Ovary (tissue), 9 donors: ENCODE data around the gene SETD1A. TPM values are rescaled to one million over a fixed set of nuclear protein-coding genes. Genes with fewer than 3 reads are reported as not detected.

Source experiments
- DNase-seq, 5 donors: peaks; one replicate each; pipeline ENCODE4 v3.0.0-alpha.2; 2019 to 2020
- H3K27ac ChIP-seq, 2 donors: fragments of 200-600 bp; one replicate each; pipeline versions ENCODE4 v1.5.1 to v1.8.0; 2019 to 2022
- H3K27me3 ChIP-seq: fragments of 200-600 bp; one replicate; pipeline ENCODE4 v1.8.0; 2022
- H3K36me3 ChIP-seq: fragments of 200-600 bp; sonication (generic); one replicate; pipeline ENCODE4 v1.5.1; 2019
- H3K4me1 ChIP-seq: one replicate; pipeline ENCODE4 v1.8.1; 2013; ENCODE audit warnings: mild to moderate bottlenecking, moderate library complexity; ENCODE audit not compliant: insufficient read depth
- H3K4me3 ChIP-seq: fragments of 200-600 bp; sonication (generic); one replicate; pipeline ENCODE4 v1.5.1; 2017
- H3K9me3 ChIP-seq, 2 donors: fragments of 200-600 bp in 1 of 2; sonication (generic) in 1 of 2; one replicate each; pipeline versions ENCODE4 v1.5.1 to v1.8.1; 2013 to 2019; ENCODE audit warnings: mild to moderate bottlenecking in 1 of 2, moderate library complexity in 1 of 2
- EP300 ChIP-seq: sonication (generic); formaldehyde crosslinking; IDR thresholded peaks from one replicate; pipeline ENCODE4 v1.6.1; 2017; ENCODE audit warnings: antibody characterized with exemption
- POLR2A ChIP-seq: fragments of 450-650 bp; IDR thresholded peaks from one replicate; pipeline ENCODE4 v1.6.1; 2017; ENCODE audit warnings: antibody characterized with exemption, mild to moderate bottlenecking, moderate library complexity
- WGBS, 3 donors: extraction: QIAGEN DNeasy Blood & Tissue Kit in 1 of 3; methylation state at CpG; one replicate each; pipeline versions ENCODE4 v1.1.5 to v1.1.7; 2013 to 2017; 5-methylcytosine and 5-hydroxymethylcytosine counted together
- intact Hi-C, 4 donors: fragments of 100-400 bp; cut with DNase I; formaldehyde crosslinking; loops; one replicate each; pipeline versions ENCODE4 v1.11.0 to v1.15.1; 2022 to 2023
- polyA plus RNA-seq, 2 donors: library from polyadenylated mRNA; stranded (reverse); fragments of 200-250 nt in 1 of 2; fragments of 350-450 nt in 1 of 2; fragmentation: Illumina TruSeq in 1 of 2; extraction: RNeasy Lipid Tissue Mini Kit (QIAGEN cat#74804) in 1 of 2; gene quantifications; one replicate each; pipeline ENCODE4 v1.2.3, GENCODE V29; 2013 to 2014
- total RNA-seq, 7 donors: library from RNA; depleted of rRNA in 2 of 7; stranded (reverse); fragments of >200 nt in 2 of 7; fragmentation: NEBNext Ultra II Directional in 3 of 7; extraction: Animal tissue kit (Norgen Biotek cat#: 25700) in 3 of 7; gene quantifications; one replicate each; pipeline versions ENCODE4 v1.1.0 to v1.2.4, GENCODE V29; 2016 to 2023
- TF ChIP-seq, protein P1 (sequence below), 3 donors: fragments of 450-650 bp in 2 of 3; fragments of 200-600 bp in 1 of 3; IDR thresholded peaks; one replicate each; pipeline versions ENCODE4 v1.5.1 to v1.8.0; 2016 to 2022; ENCODE audit warnings: antibody characterized with exemption in 3 of 3, mild to moderate bottlenecking in 1 of 3
- donor health status: DM: no; HTN: no; CAD: no; lungs with moderate emphysema.
- donor health status: DM: no; HTN: no; CAD: no.
- donor health status: Bipolar disorder and iron deficiency.
- donor health status: DM: yes; HTN: yes; CAD: no.
- donor health status: DM: no; HTN: no; CAD: no.
- donor health status: DM: yes; HTN: yes; CAD: no.

The SETD1A gene
- total and polyA plus RNA-seq, 9 donors: 5.0 to 31.8 (median 24.7) TPM

DNA sequence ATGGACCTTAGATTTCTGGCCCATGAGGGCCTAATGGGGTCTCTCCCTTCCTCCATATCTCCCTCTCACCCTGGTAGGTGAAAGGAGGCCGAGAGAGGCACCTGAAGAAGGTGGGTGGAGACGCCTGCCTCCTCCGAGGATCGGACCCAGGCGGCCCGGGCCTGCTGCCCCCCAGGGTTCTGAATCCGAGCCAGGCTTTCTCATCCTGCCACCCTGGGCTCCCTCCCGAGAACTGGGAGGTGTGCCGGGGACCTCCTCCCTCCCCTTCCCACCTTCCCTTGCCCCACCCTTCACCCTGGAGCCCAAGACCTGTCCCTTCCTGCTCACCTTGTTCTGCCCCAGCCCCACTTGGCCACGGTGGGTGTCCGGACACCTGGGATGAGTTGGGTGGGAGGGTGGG is 29.2 kb upstream of the SETD1A start:
- TF ChIP-seq, protein P1, sequence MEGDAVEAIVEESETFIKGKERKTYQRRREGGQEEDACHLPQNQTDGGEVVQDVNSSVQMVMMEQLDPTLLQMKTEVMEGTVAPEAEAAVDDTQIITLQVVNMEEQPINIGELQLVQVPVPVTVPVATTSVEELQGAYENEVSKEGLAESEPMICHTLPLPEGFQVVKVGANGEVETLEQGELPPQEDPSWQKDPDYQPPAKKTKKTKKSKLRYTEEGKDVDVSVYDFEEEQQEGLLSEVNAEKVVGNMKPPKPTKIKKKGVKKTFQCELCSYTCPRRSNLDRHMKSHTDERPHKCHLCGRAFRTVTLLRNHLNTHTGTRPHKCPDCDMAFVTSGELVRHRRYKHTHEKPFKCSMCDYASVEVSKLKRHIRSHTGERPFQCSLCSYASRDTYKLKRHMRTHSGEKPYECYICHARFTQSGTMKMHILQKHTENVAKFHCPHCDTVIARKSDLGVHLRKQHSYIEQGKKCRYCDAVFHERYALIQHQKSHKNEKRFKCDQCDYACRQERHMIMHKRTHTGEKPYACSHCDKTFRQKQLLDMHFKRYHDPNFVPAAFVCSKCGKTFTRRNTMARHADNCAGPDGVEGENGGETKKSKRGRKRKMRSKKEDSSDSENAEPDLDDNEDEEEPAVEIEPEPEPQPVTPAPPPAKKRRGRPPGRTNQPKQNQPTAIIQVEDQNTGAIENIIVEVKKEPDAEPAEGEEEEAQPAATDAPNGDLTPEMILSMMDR (IDR thresholded peaks at IDR 0.05): no peak
- TF ChIP-seq POLR2A (no peak), EP300 (no peak)
- WGBS, 3 donors: 77 to 85% (median 82%) methylated on average over 11 of the region's 11 CpGs
- Histone ChIP-seq H3K4me3 (no peak overlapping the region), H3K9me3 (no peaks in the 10 kb centered on the region), H3K4me1 (no peaks in the 10 kb centered on the region), H3K36me3 (no peaks in the 10 kb centered on the region), H3K27me3 (no peaks in the 10 kb centered on the region), H3K27ac (no peak overlapping the region)
- intact Hi-C loops: no loop called here
- DNase-seq: peak in 2 of 5 donors; percentile 51 to 59

DNA sequence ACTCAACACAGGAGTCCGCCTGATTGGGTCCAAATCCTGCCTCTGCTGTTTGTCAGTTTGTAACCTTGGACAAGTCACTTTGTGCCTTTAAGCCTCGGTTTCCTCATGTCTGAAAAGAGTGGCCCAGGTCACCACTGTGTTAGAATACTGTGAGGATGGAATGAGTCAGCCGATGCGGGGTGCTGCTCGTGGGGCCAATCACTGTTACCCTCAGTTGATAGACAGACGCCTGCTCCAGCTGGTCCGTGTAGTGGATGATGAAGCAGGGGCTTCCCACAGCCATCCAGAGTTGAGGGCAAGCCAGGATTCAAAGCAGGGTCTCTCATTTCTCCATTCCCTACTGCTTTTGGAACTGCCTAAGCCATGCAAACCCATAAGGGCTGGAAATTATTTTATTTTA is 28.4 kb upstream of the SETD1A start:
- Histone ChIP-seq H3K27ac (no peak overlapping the region), H3K4me3 (no peak overlapping the region), H3K27me3 (no peaks in the 10 kb centered on the region), H3K4me1 (no peaks in the 10 kb centered on the region), H3K36me3 (no peaks in the 10 kb centered on the region), H3K9me3 (no peaks in the 10 kb centered on the region)
- 78 to 84% (median 78%) methylated on average over 7 of the region's 7 CpGs for WGBS, 3 donors
- TF ChIP-seq POLR2A: no peak
- TF ChIP-seq EP300: no peak
- TF ChIP-seq, protein P1 (IDR thresholded peaks at IDR 0.05): no peak
- intact Hi-C loops: no loop called here
- DNase-seq: no peak

DNA sequence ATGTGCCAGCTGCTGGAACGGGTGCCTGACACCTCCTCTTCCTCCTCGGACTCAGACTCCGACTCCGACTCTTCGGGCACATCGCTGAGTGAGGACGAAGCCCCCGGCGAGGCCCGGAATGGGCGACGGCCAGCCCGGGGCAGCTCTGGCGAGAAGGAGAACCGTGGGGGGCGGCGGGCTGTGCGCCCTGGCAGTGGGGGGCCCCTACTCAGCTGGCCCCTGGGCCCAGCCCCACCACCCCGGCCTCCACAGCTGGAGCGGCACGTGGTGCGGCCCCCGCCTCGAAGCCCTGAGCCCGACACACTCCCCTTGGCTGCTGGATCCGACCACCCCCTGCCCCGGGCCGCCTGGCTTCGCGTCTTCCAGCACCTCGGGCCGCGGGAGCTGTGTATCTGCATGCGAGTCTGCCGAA is 27.4 kb upstream of the SETD1A start:
- 84 to 89% (median 88%) methylated on average over 34 to 35 of the region's 35 CpGs for WGBS, 3 donors

DNA sequence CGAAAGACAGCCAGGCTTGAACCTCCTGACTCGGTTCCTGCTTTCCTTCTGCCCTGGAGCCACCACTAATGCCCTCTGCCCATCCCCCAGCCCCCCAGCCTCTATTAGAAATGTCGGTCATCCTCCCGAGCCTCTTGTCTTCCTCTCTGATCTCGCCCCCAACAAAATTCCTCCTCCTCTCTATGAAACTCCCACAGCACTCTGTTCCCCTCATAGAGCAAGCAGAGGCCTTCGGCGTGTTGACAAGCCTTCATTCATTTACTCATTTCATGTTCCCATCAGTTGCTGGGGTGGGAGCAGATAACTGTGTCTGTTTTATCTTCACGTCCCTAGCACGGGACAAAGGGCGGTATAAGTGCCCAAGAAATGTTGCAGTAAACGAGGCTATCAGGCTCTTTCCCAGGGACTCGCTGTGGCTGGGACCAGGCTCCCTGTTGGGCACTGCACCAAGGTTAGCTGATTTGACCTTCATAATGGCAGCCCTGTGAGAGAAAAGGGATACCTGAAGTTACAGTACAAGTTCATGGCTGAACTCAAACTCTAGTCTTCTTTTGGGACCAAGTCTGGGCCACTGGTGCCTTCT is 26.4 kb upstream of the SETD1A start:
- Histone ChIP-seq H3K27me3 (no peaks in the 10 kb centered on the region), H3K27ac (no peak overlapping the region), H3K4me3 (no peak overlapping the region), H3K9me3 (no peaks in the 10 kb centered on the region), H3K36me3 (no peaks in the 10 kb centered on the region), H3K4me1 (no peaks in the 10 kb centered on the region)
- TF ChIP-seq EP300 (no peak), POLR2A (no peak)
- TF ChIP-seq, protein P1 (IDR thresholded peaks at IDR 0.05): no peak
- intact Hi-C loops: no loop called here
- DNase-seq: no peak
- WGBS, 3 donors: 66 to 75% (median 67%) methylated on average over 12 of the region's 12 CpGs

More for the DNA sequence above, 27.4 kb upstream of the SETD1A start:
- TF ChIP-seq EP300: no peak
- TF ChIP-seq POLR2A: no peak
- TF ChIP-seq, protein P1 (IDR thresholded peaks at IDR 0.05): no peak
- intact Hi-C loops: no loop called here
- Histone ChIP-seq H3K27ac (no peak overlapping the region), H3K4me3 (no peak overlapping the region), H3K9me3 (no peaks in the 10 kb centered on the region), H3K36me3 (no peaks in the 10 kb centered on the region), H3K27me3 (no peaks in the 10 kb centered on the region), H3K4me1 (no peaks in the 10 kb centered on the region)
- DNase-seq: peak in 1 of 5 donors; percentile 41
